ENCODE results near the gene FGF19.

FGF19 gene

DNA sequence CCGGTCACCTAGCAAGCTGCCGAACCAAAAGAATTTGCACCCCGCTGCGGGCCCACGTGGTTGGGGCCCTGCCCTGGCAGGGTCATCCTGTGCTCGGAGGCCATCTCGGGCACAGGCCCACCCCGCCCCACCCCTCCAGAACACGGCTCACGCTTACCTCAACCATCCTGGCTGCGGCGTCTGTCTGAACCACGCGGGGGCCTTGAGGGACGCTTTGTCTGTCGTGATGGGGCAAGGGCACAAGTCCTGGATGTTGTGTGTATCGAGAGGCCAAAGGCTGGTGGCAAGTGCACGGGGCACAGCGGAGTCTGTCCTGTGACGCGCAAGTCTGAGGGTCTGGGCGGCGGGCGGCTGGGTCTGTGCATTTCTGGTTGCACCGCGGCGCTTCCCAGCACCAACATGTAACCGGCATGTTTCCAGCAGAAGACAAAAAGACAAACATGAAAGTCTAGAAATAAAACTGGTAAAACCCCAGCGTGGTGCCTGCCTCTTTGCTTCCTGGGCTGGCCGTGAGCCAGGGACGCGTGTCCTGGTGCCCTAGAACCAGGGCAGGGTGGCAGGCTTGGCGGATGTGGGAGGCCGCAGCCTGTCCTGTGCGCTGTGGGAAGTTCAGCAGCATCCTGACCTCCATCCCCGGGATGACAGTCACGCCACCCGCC lies 49.7 kb downstream of the FGF19 start:
- no peak for DNase-seq

DNA sequence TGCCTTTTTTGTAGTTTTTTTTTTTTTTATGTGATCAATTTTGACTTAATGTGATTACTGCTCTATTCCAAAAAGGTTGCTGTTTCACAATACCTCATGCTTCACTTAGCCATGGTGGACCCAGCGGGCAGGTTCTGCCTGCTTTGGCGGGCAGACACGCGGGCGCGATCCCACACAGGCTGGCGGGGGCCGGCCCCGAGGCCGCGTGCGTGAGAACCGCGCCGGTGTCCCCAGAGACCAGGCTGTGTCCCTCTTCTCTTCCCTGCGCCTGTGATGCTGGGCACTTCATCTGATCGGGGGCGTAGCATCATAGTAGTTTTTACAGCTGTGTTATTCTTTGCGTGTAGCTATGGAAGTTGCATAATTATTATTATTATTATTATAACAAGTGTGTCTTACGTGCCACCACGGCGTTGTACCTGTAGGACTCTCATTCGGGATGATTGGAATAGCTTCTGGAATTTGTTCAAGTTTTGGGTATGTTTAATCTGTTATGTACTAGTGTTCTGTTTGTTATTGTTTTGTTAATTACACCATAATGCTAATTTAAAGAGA lies 50.3 kb downstream of the FGF19 start:
- no peak for DNase-seq

DNA sequence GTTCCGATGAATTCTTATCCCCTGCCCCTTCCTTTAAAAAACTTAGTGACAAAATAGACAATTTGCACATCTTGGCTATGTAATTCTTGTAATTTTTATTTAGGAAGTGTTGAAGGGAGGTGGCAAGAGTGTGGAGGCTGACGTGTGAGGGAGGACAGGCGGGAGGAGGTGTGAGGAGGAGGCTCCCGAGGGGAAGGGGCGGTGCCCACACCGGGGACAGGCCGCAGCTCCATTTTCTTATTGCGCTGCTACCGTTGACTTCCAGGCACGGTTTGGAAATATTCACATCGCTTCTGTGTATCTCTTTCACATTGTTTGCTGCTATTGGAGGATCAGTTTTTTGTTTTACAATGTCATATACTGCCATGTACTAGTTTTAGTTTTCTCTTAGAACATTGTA lies 50.8 kb downstream of the FGF19 start:
- no peak for DNase-seq

DNA sequence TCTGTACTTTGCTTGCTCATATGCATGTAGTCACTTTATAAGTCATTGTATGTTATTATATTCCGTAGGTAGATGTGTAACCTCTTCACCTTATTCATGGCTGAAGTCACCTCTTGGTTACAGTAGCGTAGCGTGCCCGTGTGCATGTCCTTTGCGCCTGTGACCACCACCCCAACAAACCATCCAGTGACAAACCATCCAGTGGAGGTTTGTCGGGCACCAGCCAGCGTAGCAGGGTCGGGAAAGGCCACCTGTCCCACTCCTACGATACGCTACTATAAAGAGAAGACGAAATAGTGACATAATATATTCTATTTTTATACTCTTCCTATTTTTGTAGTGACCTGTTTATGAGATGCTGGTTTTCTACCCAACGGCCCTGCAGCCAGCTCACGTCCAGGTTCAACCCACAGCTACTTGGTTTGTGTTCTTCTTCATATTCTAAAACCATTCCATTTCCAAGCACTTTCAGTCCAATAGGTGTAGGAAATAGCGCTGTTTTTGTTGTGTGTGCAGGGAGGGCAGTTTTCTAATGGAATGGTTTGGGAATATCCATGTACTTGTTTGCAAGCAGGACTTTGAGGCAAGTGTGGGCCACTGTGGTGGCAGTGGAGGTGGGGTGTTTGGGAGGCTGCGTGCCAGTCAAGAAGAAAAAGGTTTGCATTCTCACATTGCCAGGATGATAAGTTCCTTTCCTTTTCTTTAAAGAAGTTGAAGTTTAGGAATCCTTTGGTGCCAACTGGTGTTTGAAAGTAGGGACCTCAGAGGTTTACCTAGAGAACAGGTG lies 51.8 kb downstream of the FGF19 start:
- DNase-seq = no peak

DNA sequence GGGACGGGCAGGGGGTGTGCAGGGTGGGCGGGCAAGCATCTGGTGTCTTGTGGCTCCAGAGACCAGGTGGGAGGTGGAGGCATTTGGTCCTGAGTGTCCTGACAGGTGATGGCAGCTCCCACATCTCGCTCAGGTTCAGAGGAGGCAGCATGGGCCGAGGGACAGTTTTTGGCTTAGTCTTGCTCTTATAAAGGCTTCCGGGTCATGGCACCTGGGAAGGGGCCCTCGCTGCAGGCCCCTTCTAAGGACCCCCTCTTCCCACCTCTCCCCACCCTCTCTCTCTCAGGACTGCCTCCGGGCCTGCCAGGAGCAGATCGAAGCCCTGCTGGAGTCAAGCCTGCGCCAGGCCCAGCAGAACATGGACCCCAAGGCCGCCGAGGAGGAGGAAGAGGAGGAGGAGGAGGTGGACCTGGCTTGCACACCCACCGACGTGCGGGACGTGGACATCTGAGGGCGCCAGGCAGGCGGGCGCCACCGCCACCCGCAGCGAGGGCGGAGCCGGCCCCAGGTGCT lies 52.9 kb downstream of the FGF19 start:
- DNase-seq = no peak

DNA sequence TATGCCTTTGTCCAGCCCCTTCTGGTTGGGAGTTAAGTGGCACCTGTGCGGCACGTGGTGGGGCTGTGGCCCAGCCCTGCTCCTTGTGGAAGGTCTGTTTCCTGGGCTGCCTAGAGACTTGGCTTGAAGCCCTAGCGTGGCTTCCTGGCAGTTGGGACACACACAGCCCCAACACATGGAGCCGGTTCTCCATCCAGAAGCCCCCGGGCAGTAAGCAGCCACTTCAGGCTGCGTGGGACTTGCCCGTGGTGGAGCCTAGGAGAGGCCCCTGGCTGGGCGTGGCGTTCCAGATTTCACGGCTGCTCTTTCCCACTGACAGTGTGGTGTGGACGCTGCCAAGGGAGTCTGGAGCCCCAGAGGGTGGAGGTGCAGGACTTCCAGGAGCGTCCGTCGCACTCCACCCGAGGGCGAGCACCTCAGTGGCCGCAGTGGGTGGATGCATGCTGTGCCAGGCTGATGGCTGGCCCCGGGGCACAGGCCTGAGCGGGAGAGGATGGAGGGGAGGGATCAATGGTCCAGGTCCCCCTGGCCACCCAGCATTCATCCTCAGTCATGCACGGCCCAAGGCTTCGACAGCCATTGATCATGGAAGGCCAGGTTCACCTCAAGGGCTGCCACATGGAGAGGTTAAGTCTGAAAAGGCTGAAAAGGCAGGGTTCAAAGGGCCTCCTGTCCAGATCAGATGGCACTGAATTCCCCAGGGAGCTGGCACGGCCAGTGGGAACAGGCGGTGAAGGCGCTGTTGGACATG lies 53.6 kb downstream of the FGF19 start:
- DNase-seq = no peak

DNA sequence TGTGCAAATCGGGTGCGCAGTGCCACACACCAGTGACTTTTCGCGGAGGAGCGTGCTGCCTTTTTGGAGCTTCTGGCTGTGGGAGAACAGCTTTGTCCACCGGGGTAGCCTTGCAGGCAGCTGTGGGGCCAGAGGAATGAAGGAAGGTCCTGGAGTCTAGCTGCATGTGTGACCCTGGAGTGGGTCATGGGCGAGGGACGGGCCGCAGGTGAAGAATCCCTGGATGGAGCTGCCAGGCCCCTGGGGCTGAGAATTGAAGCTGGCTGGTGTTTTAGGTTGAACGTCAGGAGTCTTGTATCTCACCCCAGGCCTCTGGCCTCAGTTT lies 54.3 kb downstream of the FGF19 start:
- DNase-seq = no peak

DNA sequence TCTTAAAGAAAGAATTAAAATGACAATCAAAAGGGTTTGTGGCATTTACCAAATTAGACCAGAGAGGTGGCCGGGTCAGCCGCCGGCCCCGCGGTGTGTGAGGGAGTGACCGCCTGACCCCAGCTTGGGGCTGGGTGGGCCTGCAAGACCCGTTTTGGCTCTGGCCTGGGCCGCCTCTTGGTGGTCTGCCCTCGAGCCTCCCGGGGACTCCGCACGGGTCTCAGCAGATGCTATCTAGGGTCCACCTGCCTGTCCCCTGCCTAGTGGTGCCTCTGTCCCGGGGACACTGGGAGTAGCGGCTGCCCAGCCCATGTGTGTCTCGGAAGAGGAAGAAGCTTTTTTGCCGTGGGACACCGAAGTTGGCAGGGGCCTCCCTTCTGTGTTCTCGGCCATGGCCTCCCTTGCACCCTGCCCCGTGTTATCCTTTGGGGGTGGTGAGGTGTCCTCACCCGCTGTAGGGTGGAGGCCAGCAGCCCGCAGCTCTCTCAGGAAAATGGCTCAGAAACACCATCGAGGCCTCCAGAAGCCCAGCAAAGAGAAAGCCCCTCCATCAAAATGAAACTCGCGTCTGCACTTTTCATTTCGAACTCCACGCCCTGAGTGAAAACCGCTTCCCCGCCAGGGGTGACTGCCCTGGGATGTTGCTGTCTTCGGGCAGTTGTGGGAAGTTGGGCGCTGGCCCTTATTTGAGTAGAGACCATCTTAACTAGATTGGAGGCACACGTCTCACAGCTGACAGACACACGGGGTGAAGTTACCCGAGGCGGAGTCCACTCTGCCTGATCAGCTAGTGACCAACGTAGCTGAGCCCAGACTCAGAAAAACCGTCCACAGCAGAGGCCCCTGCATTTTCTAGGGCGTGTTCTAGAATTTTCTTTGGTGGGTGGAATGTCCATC lies 54.9 kb downstream of the FGF19 start:
- no peak for DNase-seq

All from stimulated activated CD4-positive, alpha-beta T cell treated with anti-CD3 and anti-CD28 coated beads, Interleukin-15, amount 100 ng/mL, for 24 hours (primary cell).